NCI-H187 (cell line): Measurements from ENCODE around the gene NIPBL.
"Not testable (repeated sequence)": the region's sequence is repeated elsewhere in the genome, so short reads cannot be mapped to it uniquely, and the experiment has no call there.

Source experiments
- DNase-seq, 2 experiments: peaks; one replicate each; lab custom pipeline; 2025; lab: John Stamatoyannopoulos, UW

The NIPBL gene, protein sequence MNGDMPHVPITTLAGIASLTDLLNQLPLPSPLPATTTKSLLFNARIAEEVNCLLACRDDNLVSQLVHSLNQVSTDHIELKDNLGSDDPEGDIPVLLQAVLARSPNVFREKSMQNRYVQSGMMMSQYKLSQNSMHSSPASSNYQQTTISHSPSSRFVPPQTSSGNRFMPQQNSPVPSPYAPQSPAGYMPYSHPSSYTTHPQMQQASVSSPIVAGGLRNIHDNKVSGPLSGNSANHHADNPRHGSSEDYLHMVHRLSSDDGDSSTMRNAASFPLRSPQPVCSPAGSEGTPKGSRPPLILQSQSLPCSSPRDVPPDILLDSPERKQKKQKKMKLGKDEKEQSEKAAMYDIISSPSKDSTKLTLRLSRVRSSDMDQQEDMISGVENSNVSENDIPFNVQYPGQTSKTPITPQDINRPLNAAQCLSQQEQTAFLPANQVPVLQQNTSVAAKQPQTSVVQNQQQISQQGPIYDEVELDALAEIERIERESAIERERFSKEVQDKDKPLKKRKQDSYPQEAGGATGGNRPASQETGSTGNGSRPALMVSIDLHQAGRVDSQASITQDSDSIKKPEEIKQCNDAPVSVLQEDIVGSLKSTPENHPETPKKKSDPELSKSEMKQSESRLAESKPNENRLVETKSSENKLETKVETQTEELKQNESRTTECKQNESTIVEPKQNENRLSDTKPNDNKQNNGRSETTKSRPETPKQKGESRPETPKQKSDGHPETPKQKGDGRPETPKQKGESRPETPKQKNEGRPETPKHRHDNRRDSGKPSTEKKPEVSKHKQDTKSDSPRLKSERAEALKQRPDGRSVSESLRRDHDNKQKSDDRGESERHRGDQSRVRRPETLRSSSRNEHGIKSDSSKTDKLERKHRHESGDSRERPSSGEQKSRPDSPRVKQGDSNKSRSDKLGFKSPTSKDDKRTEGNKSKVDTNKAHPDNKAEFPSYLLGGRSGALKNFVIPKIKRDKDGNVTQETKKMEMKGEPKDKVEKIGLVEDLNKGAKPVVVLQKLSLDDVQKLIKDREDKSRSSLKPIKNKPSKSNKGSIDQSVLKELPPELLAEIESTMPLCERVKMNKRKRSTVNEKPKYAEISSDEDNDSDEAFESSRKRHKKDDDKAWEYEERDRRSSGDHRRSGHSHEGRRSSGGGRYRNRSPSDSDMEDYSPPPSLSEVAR (N-terminal part only)

DNA sequence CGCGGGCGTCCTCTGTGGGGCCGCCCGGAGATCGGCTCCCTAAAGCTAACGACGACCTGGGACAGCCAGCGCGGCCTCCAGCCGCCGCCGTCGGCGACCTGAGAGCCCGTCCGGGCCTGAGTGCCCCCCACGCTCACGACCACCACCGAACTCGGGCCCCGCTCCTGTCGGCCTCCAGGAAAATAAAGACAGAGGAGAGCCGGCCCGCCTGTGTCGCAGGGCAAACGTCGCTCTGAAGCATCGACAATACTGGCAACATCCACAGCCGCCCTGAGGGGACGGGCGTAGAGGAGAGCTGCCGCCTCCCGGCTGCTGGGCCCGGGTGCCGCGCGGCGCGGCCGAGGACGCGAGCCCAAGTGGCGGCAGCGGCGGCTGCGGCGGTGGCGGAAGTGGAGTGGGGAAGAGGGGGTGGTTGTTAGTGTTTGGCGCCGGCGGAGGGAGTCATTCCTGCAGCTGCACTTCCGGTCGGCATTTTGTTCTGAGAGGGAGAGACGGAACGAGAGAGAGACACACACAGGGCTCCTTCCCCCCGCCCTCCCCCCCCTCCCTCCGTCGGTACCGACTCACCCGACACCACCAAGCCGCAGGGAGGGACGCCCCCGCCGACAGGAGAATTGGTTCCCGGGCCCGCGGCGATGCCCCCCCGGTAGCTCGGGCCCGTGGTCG is at the start of gene NIPBL:
TSS of gene NIPBL (plus strand) at position 471 of the 666 bp plus-strand sequence. CDS start 76,928 bp downstream, outside the sequence.
- DNase-seq, result peak; percentile 78 to 93

DNA sequence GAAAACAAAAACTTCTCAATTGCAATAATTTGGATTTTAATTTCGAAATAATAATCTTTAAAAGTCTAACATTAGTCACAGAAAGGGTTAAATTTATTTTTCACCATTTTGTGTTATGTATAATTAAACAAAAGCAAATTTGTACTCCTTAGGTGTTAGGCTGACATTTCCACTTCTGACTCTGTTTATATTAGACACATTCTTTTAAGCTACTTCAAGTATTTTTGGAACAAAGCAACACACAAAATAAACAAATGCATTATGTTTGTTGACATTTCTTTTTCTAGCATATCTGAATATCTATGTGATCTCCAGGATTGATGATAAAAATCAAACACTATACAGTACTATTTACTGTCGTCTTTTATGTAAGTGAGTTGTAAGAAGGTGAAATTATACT is 44.3 kb upstream of the NIPBL start:
- no peak for DNase-seq

DNA sequence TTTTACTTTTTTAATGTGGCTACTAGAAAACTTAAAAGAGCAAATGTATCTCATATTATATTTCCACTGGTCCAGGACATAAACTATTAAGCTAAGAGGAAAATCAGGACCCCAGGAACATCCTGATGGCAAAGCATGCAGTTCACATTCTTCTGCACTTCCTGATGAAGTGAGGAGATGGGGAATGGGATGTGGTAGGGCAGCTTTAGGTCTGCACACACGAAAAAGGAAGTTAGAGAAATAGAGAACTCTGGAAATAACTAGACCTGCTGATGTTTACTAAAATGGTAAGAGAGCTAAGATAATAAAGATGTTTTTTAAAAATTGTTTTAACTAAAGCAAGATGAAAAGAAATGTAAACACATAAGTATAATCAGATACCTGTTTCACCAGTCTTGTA is 39.7 kb upstream of the NIPBL start:
- DNase-seq, result no peak

DNA sequence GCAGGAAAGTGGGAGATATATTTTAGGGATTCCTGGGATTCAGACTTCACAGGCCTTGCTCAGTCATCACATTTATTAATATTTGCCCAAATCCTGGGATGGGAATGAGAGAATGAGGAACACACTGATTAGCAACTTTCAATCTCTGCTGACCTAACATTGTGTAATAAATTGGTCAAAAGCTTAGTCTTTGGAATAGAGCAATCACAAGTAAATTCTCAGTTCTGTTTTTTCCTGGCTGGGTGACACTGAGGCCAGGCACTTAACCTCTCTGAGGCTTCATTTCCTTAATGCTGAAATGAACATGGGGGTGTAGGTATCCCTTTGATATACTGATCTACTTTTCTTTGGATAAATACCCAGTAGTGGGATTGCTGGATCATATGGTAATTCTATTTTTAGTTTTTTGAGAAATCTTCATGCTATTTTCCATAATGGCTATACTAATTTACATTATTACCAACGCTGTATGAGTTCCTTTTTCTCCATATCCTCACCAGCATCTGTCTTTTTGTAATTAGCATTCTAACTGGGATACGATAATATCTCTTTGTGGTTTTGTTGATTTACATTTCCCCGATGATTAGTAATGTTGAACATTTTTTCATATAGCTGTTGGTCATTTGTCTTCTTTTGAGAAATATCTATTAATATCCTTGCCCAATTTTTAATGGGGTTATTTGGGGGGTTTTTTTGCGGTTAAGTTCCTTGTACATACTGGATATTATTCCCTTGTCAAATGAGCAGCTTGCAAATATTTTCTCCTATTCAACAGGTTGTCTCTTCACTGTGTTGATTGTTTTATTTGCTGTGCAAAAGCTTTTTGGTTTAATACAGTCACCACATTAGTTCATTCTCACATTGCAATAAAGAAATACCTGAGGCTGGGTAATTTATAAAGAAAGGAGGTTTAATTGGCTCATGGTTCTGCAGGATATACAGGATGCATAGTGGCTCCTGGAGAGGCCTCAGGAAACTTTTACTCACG is 36.8 kb upstream of the NIPBL start:
- DNase-seq, result no peak

DNA sequence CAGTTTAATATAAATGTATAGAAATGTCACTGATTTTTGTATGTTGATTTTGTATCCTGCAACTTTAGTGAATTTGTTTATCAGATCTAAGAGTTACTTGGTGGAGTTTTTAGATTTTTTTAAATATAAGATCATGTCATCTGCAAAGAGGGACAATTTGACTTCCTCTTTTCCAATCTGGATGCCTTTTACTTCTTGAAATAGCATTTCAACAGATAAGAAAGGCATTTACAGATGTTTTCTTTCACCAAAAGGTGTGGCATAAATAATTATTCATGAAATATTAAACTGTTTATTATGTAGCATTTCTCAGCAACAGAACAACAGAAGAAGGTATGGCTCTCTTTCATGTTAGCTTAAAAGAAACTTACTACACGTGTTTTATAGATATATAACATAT is 34.9 kb upstream of the NIPBL start:
- no peak for DNase-seq

DNA sequence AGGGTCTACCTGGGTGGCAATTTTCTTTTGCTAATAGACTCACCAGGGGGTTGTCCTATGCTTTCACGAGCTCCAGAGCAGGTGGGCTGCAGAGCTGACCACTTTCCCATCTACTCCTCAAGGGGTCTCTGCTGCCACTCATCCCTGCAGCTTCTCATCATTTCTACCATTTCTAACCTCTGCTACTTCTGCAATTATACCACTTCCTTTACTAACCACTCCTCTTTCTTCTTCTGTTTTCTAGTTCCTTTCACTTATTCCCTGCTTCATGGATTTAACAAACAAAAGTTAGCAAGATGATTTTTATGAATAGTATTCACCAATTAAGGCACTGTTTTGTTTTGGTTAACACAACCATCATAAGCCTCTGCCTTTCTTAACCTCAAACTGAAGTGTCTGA is 34.5 kb upstream of the NIPBL start:
- no peak for DNase-seq

DNA sequence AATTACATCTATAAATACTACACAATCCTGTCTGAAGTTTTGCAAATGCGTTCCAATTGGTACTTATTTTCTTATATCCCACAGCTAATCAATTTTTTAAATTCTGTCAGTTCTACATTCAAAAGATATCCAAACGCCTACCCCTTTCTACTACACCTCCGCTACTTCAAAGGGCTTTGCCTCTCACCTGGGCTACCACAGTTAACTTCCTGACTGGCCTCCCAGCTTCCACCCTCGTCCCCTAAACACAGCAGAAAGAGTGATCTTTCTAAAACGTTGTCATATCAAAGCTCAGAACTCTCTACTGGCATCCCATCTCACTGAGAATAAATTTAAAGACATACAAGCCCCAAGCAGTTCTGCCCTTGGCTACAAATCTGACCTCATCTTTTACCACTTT is 32.3 kb upstream of the NIPBL start:
- no peak for DNase-seq

DNA sequence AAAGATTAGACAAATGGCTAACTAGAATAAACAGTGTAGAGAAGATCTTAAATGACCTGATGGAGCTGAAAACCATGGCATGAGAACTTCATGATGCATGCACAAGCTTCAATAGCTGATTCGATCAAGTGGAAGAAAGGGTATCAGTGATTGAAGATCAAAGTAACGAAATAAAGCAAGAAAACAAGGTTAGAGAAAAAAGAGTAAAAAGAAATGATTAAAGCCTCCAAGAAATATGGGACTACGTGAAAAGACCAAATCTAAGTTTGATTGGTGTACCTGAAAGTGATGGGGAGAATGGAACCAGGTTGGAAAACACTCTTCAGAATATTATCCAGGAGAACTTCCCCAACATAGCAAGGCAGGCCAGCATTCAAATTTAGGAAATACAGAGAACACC is 28.0 kb upstream of the NIPBL start:
- not testable (repeated sequence) for DNase-seq

DNA sequence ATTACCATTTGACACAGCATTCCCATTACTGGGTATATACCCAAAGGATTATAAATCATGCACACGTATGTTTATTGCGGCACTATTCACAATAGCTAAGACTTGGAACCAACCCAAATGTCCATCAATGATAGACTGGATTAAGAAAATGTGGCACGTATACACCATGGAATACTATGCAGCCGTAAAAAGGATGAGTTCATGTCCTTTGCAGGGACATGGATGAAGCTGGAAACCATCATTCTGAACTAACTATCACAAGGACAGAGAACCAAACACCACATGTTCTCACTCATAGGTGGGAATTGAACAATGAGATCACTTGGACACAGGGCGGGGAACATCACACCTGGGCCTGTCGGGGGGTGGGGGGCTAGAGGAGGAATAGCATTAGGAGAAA is 23.7 kb upstream of the NIPBL start:
- DNase-seq, result not testable (repeated sequence)

DNA sequence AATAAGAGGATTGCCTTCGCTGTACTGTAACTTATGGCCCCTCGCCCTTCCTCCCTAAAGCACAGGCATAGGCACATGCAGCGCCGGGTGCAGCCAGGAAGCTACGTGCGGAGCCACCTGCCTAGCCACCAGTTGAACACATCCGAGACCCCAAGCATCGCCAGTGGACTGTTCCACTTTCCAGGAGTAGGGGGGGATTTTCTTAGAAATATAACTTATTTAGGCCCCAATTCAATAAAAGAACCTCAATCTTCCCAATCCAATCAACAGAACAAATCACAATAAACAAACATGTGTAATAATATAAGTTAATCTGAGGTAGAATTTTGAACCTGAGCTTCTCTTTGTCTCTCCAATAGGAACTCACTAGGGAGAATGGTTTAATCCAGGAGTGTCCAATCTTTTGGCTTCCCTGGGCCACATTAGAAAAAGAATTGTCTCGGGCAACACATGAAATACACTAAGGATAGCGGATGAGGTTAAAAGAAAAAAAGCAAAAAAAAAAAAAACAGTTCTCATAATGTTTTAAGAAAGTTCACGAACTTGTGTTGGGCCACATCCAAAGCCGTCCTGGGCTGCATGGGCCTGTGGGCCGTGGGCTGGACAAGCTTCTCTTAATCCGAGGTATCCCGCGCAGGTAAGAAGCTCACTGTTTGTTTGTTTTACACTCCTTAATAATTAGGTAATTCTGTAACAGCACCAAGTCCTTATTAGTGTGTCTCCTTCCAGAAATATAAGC is 22.0 kb upstream of the NIPBL start:
- no peak for DNase-seq

DNA sequence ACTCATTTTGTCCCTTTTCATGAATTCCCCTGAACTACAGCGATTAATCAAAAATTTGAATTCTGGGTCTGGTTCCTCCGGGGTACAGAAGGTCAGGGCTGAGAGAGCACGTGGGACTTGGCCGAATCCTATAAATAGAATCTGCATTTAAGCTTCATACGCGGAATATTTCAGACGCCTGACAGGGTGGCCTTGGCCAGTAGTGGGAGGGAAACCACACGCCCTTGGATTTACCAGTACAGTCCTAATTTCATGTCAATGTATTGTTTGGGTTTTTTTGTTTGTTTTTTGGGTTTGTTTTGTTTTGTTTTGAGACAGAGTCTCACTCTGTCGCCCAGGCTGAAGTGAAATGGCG is 21.5 kb upstream of the NIPBL start:
- no peak for DNase-seq

DNA sequence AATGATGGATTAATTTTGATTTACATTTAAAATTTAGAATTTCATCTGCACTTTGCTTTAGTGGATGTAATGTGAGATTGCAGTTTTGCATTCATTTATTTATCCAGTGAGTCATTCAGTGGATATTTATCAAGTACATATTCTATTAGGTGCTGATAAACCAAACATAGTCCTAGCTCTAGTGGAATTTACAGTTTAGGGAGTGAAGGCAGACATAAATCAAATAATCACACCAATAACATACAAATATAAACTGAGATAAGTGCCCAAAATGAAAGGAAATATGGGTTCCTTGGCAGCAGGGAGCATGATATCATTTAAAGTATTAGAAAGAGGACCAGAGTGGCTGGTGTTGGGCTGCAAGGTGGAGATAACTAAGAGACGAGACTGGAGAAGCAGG is 14.7 kb upstream of the NIPBL start:
- DNase-seq, result no peak

DNA sequence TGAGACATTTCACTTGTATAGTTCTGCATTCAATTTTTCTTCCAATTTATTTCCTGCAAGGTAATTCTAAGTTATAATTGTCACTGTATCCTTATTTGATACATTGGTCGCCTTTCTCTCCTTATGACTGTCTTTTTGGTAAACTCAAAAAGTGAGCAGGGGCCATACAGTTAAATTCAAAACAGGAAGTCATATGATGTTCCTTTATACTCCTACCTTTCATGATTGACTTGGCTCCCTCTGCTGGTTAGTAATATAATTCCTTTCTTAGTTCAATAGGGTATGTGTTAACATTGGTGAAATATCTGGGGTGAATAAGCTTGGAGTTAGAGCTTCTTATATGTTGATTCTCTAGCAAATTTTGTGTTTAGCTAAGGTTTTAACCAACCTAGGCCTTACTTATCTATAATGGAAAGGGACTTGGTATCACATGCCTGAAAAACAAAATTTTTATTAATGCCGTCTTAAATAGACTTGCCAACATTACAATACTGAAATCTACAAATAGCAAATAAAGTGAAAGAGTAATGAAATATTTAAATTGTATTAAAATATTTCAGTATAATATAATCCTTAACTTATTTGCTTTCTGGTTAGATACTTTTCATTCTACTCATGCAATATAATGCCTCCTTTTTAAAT is 6.0 kb upstream of the NIPBL start:
- DNase-seq, result peak; percentile 15 to 34

DNA sequence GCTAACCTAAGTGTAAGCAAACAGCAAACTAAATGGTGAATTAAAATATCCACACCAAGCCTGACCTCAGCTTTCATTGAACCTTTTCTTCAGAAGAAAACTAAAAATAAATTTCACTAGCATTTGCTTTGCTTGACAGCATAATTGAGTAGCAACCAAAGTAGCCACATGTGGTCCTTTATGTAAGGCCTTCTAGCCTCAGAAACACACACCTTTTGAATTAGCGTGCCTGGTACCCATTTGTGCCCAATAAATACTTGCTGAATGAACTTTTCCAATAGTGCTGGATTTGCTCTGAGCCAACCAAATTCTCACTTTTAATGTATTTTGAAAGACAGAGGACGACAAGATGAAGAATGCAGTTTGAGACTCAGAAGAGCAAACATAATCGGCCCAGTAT is 2.1 kb upstream of the NIPBL start:
- no peak for DNase-seq

DNA sequence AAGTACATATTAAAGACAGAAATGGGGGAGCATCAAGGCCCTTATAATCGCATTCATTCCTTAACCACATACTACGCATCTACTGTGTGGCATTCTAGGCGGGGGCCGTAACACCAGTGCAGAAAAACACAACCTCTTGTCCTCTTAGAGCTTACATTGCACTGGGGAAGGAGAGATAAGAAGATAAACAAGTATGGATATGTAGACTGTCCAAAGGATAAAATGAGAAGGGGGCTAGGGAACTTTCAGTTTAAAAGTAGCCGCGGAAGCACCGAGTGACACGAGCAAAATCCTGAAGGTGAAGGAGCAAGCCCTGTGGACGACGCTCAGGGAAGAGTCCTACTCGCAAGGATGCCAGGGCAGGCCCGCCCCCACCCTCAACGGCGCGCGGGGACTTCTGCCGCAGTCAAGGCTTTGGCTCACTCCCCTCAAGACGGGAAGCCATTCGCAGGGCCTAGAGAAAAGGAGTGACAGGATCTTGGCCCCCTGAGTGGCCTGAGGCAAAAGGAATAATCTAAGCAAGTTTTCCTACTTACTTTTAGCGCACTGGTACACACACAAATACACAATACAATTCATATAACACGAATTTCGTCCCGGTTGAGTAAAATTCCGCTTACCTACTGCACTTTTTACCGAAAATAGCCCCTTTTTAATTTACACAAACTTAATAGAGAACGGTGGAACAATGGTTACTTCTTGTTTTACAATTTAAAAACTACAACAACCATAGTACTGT is 1.3 kb upstream of the NIPBL start:
- peak in 1 of 2 experiments; percentile 27 for DNase-seq

DNA sequence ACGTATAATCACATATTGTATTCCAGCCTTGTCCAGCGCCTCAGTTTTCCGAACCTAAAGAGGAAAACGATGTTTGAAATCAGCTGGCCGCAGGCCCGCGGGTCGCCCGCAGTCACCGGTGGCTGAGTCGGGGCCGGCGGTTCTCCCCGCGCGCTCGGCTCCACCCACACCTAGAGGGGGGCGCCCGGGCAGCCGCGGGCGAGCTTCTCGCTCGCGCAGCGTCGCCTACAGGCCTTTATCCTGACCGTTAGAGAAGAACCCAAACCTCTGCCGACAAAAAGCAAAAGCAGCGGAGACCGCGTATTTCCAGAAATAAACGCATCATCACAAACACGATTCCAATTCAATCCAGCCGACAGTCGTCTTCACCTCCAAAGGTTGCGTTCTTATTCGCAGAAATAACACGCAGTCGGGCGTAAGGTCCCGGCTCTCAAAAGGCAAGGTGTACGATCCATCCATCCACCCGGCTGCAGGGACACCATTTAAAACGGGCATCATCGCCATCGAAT is 725 bp upstream of the NIPBL start:
- DNase-seq, result peak; percentile 59 to 60

DNA sequence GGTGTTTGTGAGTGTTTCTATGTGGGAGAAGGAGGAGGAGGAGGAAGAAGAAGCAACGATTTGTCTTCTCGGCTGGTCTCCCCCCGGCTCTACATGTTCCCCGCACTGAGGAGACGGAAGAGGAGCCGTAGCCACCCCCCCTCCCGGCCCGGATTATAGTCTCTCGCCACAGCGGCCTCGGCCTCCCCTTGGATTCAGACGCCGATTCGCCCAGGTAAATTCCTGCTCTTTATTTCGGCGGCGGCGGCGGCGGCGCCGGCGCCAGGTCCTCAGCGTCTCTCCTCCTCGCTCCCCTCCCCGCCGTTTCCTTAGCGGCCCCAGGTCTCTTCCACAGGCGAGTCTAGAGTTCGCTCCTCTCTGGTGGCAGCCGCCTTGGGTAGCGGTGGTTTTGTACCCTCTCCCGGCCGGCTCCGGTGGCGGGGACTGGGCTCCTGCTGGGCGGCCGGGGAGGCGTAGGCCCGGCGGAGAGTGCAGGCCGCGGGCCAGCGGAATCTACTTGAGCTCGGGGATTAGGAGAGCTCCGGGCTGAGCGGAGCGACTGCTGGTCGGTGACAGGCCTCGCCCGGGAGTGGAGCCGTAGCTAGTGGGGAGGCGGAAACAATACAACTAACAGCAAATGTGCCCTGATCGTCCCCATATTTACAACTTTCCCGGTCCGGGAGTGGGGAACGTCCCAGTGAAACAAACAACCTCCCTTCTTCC is 547 bp downstream of the NIPBL start:
- DNase-seq, result peak; percentile 17 to 73
